Thyroid gland (tissue), 4 donors: ENCODE results near the gene LPIN3. TPM values are rescaled to one million over a fixed set of nuclear protein-coding genes. Genes with fewer than 3 reads are reported as not detected.

Source experiments
- DNase-seq, 2 donors: peaks; one replicate each; pipeline ENCODE4 v3.0.0-alpha.2; 2019
- H3K27ac ChIP-seq, 3 donors: fragments of 200-600 bp; sonication (generic); 1 replicate in 2 of 3; 2 replicates in 1 of 3; pipeline ENCODE4 v1.5.1; 2016 to 2019; ENCODE audit warnings: mild to moderate bottlenecking in 1 of 3, moderate library complexity in 1 of 3
- H3K27me3 ChIP-seq: fragments of 200-600 bp; sonication (generic); one replicate; pipeline ENCODE4 v1.5.1; 2019
- H3K36me3 ChIP-seq, 2 donors: fragments of 200-600 bp; sonication (generic); one replicate each; pipeline ENCODE4 v1.5.1; 2016 to 2019
- H3K4me1 ChIP-seq, 2 donors: fragments of 200-600 bp; sonication (generic); one replicate each; pipeline ENCODE4 v1.5.1; 2017 to 2019
- H3K4me3 ChIP-seq, 3 donors: fragments of 200-600 bp; sonication (generic); replicated peaks in 1 of 3; 1 replicate in 2 of 3; 2 replicates in 1 of 3; pipeline ENCODE4 v1.5.1; 2016; ENCODE audit warnings: mild to moderate bottlenecking in 1 of 3
- H3K9me3 ChIP-seq: fragments of 200-600 bp; sonication (generic); one replicate; pipeline ENCODE4 v1.5.1; 2017
- POLR2A ChIP-seq, 2 donors: fragments of 450-650 bp; IDR thresholded peaks; one replicate each; pipeline ENCODE4 v1.6.1; 2017; ENCODE audit warnings: antibody characterized with exemption in 2 of 2, mild to moderate bottlenecking in 2 of 2, moderate library complexity in 1 of 2
- WGBS, 2 donors: methylation state at CpG; one replicate each; pipeline ENCODE4 v1.1.5; 2017; 5-methylcytosine and 5-hydroxymethylcytosine counted together
- intact Hi-C: fragments of 100-400 bp; cut with DNase I; formaldehyde crosslinking; loops from one replicate; pipeline ENCODE4 v1.15.1; 2023
- total RNA-seq, 4 donors: library from RNA; depleted of rRNA; stranded (reverse); fragments of >200 nt; gene quantifications; one replicate each; pipeline ENCODE4 v1.2.3, GENCODE V29; 2016
- TF ChIP-seq, protein P1 (sequence below), 6 experiments: fragments of 200-600 bp in 3 of 6; fragments of 450-650 bp in 3 of 6; sonication (generic) in 3 of 6; IDR thresholded peaks; one replicate each; pipeline ENCODE4 v1.5.1; 2016 to 2019; ENCODE audit warnings: antibody characterized with exemption in 6 of 6, mild to moderate bottlenecking in 2 of 6, inconsistent platforms in 1 of 6, moderate library complexity in 1 of 6

Gene LPIN3
- total RNA-seq, 4 donors from 2014 or later = 33.5 to 53.5 (median 42.1) TPM

DNA sequence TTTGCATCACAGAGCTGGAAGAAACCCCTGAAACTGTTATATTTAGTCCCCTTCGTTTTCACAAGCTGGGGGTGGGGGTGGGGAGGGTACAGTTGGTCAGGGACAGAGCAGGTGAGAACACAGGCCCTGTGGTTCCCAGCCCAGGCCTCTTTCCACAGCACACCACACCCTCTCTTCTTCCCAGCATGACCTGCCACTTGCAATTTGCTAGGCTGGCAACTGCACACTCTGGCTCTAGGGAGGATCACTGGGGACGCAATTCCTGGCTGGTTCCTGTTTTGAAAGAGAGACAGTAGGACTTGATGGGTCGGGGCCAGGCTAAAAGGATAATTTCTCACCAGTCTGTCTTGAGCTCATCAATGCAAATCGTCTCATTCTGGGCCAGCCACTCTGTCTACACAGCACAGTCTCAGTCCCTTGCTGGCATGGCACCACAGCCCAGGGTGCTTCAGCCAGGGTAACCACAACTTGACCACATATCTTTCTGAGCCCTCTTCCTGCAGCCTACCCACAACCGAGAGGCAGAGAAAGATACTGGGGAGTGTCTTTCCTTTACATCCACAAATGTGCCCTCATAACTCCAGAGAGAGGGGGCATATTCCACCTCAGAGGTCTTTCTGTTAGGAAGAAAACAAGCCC, 67.7 kb downstream of the LPIN3 start:
- Histone ChIP-seq H3K9me3 (no peaks in the 10 kb centered on the region), H3K4me1 (no peaks in the 10 kb centered on the region), H3K27me3 (no peaks in the 10 kb centered on the region), H3K4me3 (no peak overlapping the region), H3K36me3 (peaks cover 77 to 79% of the 10 kb centered on the region in 2 donors), H3K27ac (no peak overlapping the region)
- intact Hi-C loops = no loop called here
- no peak for TF ChIP-seq POLR2A (IDR thresholded peaks at IDR 0.05)
- TF ChIP-seq, protein P1, sequence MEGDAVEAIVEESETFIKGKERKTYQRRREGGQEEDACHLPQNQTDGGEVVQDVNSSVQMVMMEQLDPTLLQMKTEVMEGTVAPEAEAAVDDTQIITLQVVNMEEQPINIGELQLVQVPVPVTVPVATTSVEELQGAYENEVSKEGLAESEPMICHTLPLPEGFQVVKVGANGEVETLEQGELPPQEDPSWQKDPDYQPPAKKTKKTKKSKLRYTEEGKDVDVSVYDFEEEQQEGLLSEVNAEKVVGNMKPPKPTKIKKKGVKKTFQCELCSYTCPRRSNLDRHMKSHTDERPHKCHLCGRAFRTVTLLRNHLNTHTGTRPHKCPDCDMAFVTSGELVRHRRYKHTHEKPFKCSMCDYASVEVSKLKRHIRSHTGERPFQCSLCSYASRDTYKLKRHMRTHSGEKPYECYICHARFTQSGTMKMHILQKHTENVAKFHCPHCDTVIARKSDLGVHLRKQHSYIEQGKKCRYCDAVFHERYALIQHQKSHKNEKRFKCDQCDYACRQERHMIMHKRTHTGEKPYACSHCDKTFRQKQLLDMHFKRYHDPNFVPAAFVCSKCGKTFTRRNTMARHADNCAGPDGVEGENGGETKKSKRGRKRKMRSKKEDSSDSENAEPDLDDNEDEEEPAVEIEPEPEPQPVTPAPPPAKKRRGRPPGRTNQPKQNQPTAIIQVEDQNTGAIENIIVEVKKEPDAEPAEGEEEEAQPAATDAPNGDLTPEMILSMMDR (IDR thresholded peaks at IDR 0.05) = no peak
- WGBS, 2 donors = 81 to 83% methylated on average over 5 of the region's 5 CpGs
- DNase-seq = no peak

DNA sequence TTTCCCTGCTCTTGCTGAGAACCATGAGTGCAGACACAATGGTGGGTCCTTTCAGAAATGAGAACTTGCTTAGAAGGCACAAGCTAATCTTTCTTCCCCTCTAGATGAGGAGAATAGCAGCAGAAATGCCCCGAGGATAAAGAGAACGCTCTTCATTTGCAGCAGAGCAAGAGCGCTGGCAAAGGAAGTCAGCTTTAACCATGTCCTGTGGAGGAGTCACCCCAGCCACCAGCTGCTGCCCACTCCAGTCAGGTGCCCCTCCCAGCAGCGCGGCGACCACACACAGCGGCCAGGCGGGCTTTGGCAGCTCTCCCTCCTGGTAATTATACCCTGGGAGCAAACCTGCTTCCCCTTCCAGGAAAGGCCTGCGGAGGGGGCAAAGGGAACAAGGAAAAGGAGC, 68.4 kb downstream of the LPIN3 start:
- no peaks in the 10 kb centered on the region for H3K9me3 ChIP-seq
- H3K4me1 ChIP-seq = no peaks in the 10 kb centered on the region
- H3K27ac ChIP-seq = no peak overlapping the region
- no peak for DNase-seq
- no peak overlapping the region for H3K4me3 ChIP-seq
- no peaks in the 10 kb centered on the region for H3K27me3 ChIP-seq
- TF ChIP-seq, protein P1 (IDR thresholded peaks at IDR 0.05) = no peak
- TF ChIP-seq POLR2A (IDR thresholded peaks at IDR 0.05) = no peak
- peaks cover 77% of the 10 kb centered on the region in 2 donors for H3K36me3 ChIP-seq
- intact Hi-C loops = no loop called here
- 83 to 84% methylated on average over 9 of the region's 9 CpGs for WGBS, 2 donors

Other genes starting within 250 kb of the LPIN3 start
- 100 to 1,000 TPM; 146 to 252 (median 164) TPM for gene PLCG1, start 203.3 kb upstream of the LPIN3 start, total RNA-seq
- gene ZHX3, start 23.1 kb upstream of the LPIN3 start, total RNA-seq = 10 to 100 TPM; 57.8 to 74.8 (median 60.5) TPM
- gene EMILIN3, start 26.0 kb downstream of the LPIN3 start, total RNA-seq = 1 to 10 TPM in 1 of 4 donors, under 1 TPM in 3; 0.27 to 1.3 (median 0.61) TPM